Neural cell (in vitro differentiated cells): Measurements from ENCODE around the gene CIC. TPM values are rescaled to one million over a fixed set of nuclear protein-coding genes. Genes with fewer than 3 reads are reported as not detected.

Experiments used
- H2AFZ ChIP-seq: fragments of 200-600, 300-800 bp; sonication (generic), shearing (Covaris generic); 2 replicates; pipeline ENCODE4 v1.6.0; 2014; ENCODE audit warnings: low read depth, mild to moderate bottlenecking, antibody characterized with exemption, low read length, moderate library complexity
- H3F3A ChIP-seq: fragments of 200-600 bp; shearing (Covaris generic); 2 replicates; pipeline ENCODE4 v1.6.1; 2016; ENCODE audit warnings: mild to moderate bottlenecking, moderate library complexity, mixed read lengths, antibody characterized with exemption, low read length; ENCODE audit not compliant: insufficient read depth, poor library complexity, severe bottlenecking
- H3K27ac ChIP-seq: fragments of 200-600, 300-800 bp; sonication (generic), shearing (Covaris generic); 2 replicates; pipeline ENCODE4 v1.5.1; 2014; ENCODE audit warnings: mild to moderate bottlenecking, low read length, moderate library complexity
- H3K27me3 ChIP-seq: fragments of 300-800, 200-600 bp; sonication (generic), shearing (Covaris generic); 2 replicates; pipeline ENCODE4 v1.6.0; 2014; ENCODE audit warnings: mild to moderate bottlenecking, low read depth, low read length, moderate library complexity; ENCODE audit not compliant: insufficient read depth
- H3K36me3 ChIP-seq: fragments of 300-800, 200-600 bp; sonication (generic), shearing (Covaris generic); 2 replicates; pipeline ENCODE4 v1.5.1; 2014; ENCODE audit warnings: mild to moderate bottlenecking, antibody characterized with exemption, low read length, moderate library complexity; ENCODE audit not compliant: insufficient read depth
- H3K4me2 ChIP-seq: fragments of 300-800, 200-600 bp; sonication (generic), shearing (Covaris generic); 2 replicates; pipeline ENCODE4 v1.6.0; 2014; ENCODE audit warnings: mild to moderate bottlenecking, low read length
- H3K4me3 ChIP-seq: fragments of 300-800, 200-600 bp; sonication (generic), shearing (Covaris generic); 2 replicates; pipeline ENCODE4 v1.5.1; 2014; ENCODE audit warnings: mild to moderate bottlenecking, low read length, moderate library complexity
- H3K79me2 ChIP-seq: fragments of 200-600 bp; shearing (Covaris generic); replicated peaks from 2 replicates; pipeline ENCODE4 v1.6.0; 2014; ENCODE audit warnings: mild to moderate bottlenecking, low read length, moderate library complexity; ENCODE audit not compliant: insufficient read depth
- H3K9ac ChIP-seq: fragments of 300-800, 200-600 bp; sonication (generic), shearing (Covaris generic); 2 replicates; pipeline ENCODE4 v1.6.1; 2016; ENCODE audit warnings: mild to moderate bottlenecking, low read length, mixed read lengths
- H3K9me2 ChIP-seq: fragments of 200-600 bp; shearing (Covaris generic); 2 replicates; pipeline ENCODE4 v1.6.1; 2016; ENCODE audit warnings: mild to moderate bottlenecking, low read length, mixed read lengths; ENCODE audit not compliant: insufficient read depth
- H3K9me3 ChIP-seq: fragments of 200-600, 300-800 bp; sonication (generic), shearing (Covaris generic); 2 replicates; pipeline ENCODE4 v1.6.1; 2016; ENCODE audit warnings: mild to moderate bottlenecking, mixed run types, low read length, moderate library complexity, mixed read lengths
- H4K20me1 ChIP-seq: fragments of 200-600 bp; shearing (Covaris generic); 2 replicates; pipeline ENCODE4 v1.6.1; 2016; ENCODE audit warnings: mild to moderate bottlenecking, mixed run types; ENCODE audit not compliant: insufficient read depth
- EP300 ChIP-seq: fragments of 450-650 bp; conservative IDR thresholded peaks from 2 replicates; pipeline ENCODE4 v1.6.1; 2014; ENCODE audit warnings: antibody characterized with exemption, mild to moderate bottlenecking, moderate library complexity; ENCODE audit not compliant: poor library complexity, severe bottlenecking
- EZH2 ChIP-seq: fragments of 200-600, 300-800 bp; shearing (Covaris generic), sonication (generic); IDR thresholded peaks from 2 replicates; pipeline ENCODE4 v1.6.1; 2014; ENCODE audit warnings: antibody characterized with exemption, low read length, borderline replicate concordance, mild to moderate bottlenecking; ENCODE audit not compliant: insufficient read depth, poor library complexity, severe bottlenecking
- MXI1 ChIP-seq: fragments of 450-650 bp; conservative IDR thresholded peaks from 2 replicates; pipeline ENCODE4 v1.6.1; 2014; ENCODE audit warnings: antibody characterized with exemption, mild to moderate bottlenecking; ENCODE audit not compliant: poor library complexity, severe bottlenecking
- POLR2AphosphoS5 ChIP-seq: IDR thresholded peaks from 2 replicates; pipeline ENCODE4 v1.6.1; 2012
- RAD21 ChIP-seq: fragments of 450-650 bp; conservative IDR thresholded peaks from 2 replicates; pipeline ENCODE4 v1.6.1; 2014; ENCODE audit warnings: antibody characterized with exemption, mild to moderate bottlenecking, moderate library complexity
- SMC3 ChIP-seq: fragments of 450-650 bp; conservative IDR thresholded peaks from 2 replicates; pipeline ENCODE4 v1.6.1; 2014; ENCODE audit warnings: antibody characterized with exemption, mild to moderate bottlenecking, moderate library complexity; ENCODE audit not compliant: poor library complexity
- TAF1 ChIP-seq: IDR thresholded peaks from 2 replicates; pipeline ENCODE4 v1.6.1; 2012; ENCODE audit warnings: low read depth
- polyA plus RNA-seq: library from polyadenylated mRNA; depleted of rRNA; stranded (reverse); fragments of >200 nt; gene quantifications from 2 replicates; pipeline ENCODE4 v1.2.3, GENCODE V29; 2014
- TF ChIP-seq, protein P1 (sequence below): fragments of 450-650 bp; IDR thresholded peaks from 2 replicates; pipeline ENCODE4 v1.5.1; 2014; ENCODE audit warnings: antibody characterized with exemption, mild to moderate bottlenecking, moderate library complexity; ENCODE audit not compliant: poor library complexity, severe bottlenecking
- TF ChIP-seq, protein P2 (sequence below): IDR thresholded peaks from 2 replicates; pipeline ENCODE4 v1.6.1; 2012; ENCODE audit warnings: borderline replicate concordance

The CIC gene
- polyA plus RNA-seq, 1 donor from 2014 or later, result 10.8 TPM

DNA sequence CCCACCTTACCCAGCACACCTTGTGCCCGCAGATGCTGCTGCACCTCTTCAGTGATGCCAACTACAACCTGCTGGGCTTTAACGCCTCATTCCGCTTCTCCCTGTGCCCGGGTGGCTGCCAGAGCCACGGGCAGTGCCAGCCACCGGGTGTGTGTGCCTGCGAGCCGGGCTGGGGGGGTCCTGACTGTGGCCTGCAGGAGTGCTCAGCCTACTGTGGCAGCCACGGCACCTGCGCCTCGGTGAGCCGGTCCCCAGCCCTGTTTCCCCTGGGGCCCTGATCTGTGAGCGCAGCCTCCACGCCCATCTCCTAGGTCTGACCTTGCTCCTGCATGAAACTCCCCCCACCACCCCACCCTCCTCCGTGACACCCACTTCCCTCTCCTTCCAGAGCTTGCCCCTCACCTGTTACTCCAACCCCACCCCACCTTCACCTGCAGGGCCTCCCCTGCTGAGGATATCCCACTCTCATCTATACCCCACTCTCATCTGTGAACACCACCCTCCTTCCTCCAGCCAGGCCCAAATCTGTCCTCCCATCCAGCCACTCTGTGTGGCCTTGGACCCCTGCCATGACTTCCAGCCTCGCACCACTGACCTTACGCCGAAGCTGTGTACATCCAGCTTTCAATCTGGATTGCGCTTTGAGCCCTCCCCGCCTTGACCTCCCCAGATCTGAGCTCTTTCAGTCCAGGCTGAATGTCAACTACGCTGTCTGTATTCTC, 65.1 kb downstream of the CIC start:
- Histone ChIP-seq H3K4me3 (no peak overlapping the region), H4K20me1 (no peaks in the 10 kb centered on the region), H3K9me2 (no peaks in the 10 kb centered on the region), H2AFZ (no peak overlapping the region), H3K9ac (no peak overlapping the region), H3K27ac (no peak overlapping the region), H3K9me3 (no peaks in the 10 kb centered on the region), H3K4me2 (no peak overlapping the region), H3K36me3 (peaks cover 6% of the 10 kb centered on the region), H3K79me2 (peaks cover 7% of the 10 kb centered on the region), H3K27me3 (no peaks in the 10 kb centered on the region), H3F3A (no peaks in the 10 kb centered on the region)
- TF ChIP-seq, protein P1, sequence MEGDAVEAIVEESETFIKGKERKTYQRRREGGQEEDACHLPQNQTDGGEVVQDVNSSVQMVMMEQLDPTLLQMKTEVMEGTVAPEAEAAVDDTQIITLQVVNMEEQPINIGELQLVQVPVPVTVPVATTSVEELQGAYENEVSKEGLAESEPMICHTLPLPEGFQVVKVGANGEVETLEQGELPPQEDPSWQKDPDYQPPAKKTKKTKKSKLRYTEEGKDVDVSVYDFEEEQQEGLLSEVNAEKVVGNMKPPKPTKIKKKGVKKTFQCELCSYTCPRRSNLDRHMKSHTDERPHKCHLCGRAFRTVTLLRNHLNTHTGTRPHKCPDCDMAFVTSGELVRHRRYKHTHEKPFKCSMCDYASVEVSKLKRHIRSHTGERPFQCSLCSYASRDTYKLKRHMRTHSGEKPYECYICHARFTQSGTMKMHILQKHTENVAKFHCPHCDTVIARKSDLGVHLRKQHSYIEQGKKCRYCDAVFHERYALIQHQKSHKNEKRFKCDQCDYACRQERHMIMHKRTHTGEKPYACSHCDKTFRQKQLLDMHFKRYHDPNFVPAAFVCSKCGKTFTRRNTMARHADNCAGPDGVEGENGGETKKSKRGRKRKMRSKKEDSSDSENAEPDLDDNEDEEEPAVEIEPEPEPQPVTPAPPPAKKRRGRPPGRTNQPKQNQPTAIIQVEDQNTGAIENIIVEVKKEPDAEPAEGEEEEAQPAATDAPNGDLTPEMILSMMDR, result no peak
- TF ChIP-seq RAD21, result no peak
- no peak for TF ChIP-seq POLR2AphosphoS5
- TF ChIP-seq EP300, result no peak
- TF ChIP-seq SMC3, result no peak
- no peak for TF ChIP-seq MXI1
- no peak for TF ChIP-seq EZH2
- TF ChIP-seq TAF1, result no peak
- TF ChIP-seq, protein P2, sequence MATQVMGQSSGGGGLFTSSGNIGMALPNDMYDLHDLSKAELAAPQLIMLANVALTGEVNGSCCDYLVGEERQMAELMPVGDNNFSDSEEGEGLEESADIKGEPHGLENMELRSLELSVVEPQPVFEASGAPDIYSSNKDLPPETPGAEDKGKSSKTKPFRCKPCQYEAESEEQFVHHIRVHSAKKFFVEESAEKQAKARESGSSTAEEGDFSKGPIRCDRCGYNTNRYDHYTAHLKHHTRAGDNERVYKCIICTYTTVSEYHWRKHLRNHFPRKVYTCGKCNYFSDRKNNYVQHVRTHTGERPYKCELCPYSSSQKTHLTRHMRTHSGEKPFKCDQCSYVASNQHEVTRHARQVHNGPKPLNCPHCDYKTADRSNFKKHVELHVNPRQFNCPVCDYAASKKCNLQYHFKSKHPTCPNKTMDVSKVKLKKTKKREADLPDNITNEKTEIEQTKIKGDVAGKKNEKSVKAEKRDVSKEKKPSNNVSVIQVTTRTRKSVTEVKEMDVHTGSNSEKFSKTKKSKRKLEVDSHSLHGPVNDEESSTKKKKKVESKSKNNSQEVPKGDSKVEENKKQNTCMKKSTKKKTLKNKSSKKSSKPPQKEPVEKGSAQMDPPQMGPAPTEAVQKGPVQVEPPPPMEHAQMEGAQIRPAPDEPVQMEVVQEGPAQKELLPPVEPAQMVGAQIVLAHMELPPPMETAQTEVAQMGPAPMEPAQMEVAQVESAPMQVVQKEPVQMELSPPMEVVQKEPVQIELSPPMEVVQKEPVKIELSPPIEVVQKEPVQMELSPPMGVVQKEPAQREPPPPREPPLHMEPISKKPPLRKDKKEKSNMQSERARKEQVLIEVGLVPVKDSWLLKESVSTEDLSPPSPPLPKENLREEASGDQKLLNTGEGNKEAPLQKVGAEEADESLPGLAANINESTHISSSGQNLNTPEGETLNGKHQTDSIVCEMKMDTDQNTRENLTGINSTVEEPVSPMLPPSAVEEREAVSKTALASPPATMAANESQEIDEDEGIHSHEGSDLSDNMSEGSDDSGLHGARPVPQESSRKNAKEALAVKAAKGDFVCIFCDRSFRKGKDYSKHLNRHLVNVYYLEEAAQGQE, result no peak

DNA sequence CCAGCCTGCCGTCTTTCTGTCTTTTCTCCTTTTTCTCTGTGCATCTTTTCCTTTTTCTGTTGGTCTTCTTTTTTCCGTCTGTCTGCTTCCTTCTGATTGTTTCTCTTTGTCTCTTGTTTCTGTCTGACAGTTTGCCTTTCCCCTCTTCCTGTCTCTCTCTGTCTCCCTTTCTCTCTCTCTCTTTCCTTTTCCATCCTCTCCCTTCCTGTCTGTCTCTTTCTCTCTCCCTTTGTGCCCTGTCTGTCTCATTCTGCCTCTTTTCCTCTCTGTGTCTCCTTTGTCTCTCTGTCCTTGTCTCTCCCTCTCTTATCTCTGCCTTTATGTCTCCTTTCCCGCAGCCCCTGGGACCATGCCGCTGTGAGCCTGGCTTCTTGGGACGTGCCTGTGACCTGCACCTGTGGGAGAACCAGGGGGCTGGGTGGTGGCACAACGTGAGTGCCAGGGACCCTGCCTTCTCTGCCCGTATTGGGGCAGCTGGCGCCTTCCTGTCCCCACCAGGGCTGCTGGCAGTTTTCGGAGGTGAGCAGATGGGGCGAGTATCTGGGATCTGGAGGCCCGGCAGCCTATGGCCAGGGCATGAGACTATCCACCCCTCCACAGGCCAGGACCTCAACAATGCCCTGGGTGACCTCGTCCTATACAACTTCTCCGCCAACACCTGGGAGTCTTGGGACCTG, 65.8 kb downstream of the CIC start:
- no peak overlapping the region for H2AFZ ChIP-seq
- no peaks in the 10 kb centered on the region for H3K9me3 ChIP-seq
- H3K79me2 ChIP-seq, result peaks cover 4% of the 10 kb centered on the region
- H3K9me2 ChIP-seq, result no peaks in the 10 kb centered on the region
- H4K20me1 ChIP-seq, result no peaks in the 10 kb centered on the region
- no peak overlapping the region for H3K4me2 ChIP-seq
- no peaks in the 10 kb centered on the region for H3K27me3 ChIP-seq
- H3K36me3 ChIP-seq, result peaks cover 6% of the 10 kb centered on the region
- H3K4me3 ChIP-seq, result no peak overlapping the region
- H3F3A ChIP-seq, result no peaks in the 10 kb centered on the region
- no peak overlapping the region for H3K9ac ChIP-seq
- H3K27ac ChIP-seq, result no peak overlapping the region
- TF ChIP-seq EZH2 (no peak), POLR2AphosphoS5 (no peak), MXI1 (no peak), SMC3 (no peak), RAD21 (no peak), EP300 (no peak), TAF1 (no peak)
- TF ChIP-seq, protein P1, result no peak
- TF ChIP-seq, protein P2, result no peak
